GM23338 (cell line): ENCODE results near the gene DMRTA2.

ENCODE experiments used
- CREB1 ChIP-seq: fragments of 250-450 bp; sonication (Bioruptor Pico); IDR thresholded peaks from 2 replicates; pipeline ENCODE4 v1.5.0; 2020; ENCODE audit warnings: low read depth, mild to moderate bottlenecking, moderate library complexity
- CTCF ChIP-seq, 2 experiments: fragments of 200-600 bp in 1 of 2; sonication (generic) in 1 of 2; conservative IDR thresholded peaks; 2 replicates each; pipeline versions ENCODE4 v1.5.1 to v1.6.1; 2016 to 2017; ENCODE audit warnings: antibody characterized with exemption in 2 of 2, low read depth in 2 of 2, mild to moderate bottlenecking in 2 of 2, moderate library complexity in 1 of 2
- EZH2 ChIP-seq: fragments of 200-600 bp; sonication (generic); IDR thresholded peaks from one replicate; pipeline ENCODE4 v1.8.0; 2017; ENCODE audit warnings: antibody characterized with exemption, mild to moderate bottlenecking, low read depth; ENCODE audit not compliant: unreplicated experiment
- EZH2phosphoT487 ChIP-seq: fragments of 200-600 bp; sonication (generic); IDR thresholded peaks from one replicate; pipeline ENCODE4 v1.8.1; 2018; ENCODE audit warnings: antibody characterized with exemption; ENCODE audit not compliant: unreplicated experiment
- JUNB ChIP-seq: IDR thresholded peaks from one replicate; pipeline ENCODE4 v1.6.1; 2016; ENCODE audit warnings: antibody characterized with exemption; ENCODE audit not compliant: unreplicated experiment
- POLR2AphosphoS5 ChIP-seq: IDR thresholded peaks from 2 replicates; pipeline ENCODE4 v1.6.1; 2016; ENCODE audit warnings: antibody characterized with exemption, low read depth
- REST ChIP-seq: IDR thresholded peaks from one replicate; pipeline ENCODE4 v1.6.1; 2018; ENCODE audit warnings: antibody characterized with exemption; ENCODE audit not compliant: unreplicated experiment
- STAT1 ChIP-seq: IDR thresholded peaks from one replicate; pipeline ENCODE4 v1.6.1; 2016; ENCODE audit warnings: antibody characterized with exemption; ENCODE audit not compliant: unreplicated experiment

GRCh38 chr1:50426108-50426700 lies 3.0 kb upstream of the DMRTA2 start:
- TF ChIP-seq CTCF (conservative IDR thresholded peaks at IDR 0.05; ENCODE audit: low read depth in 2 of 2) (no peak), POLR2AphosphoS5 (no peak), EZH2 (peak; percentile 82), CREB1 (CRISPR knock-in tag) (no peak), REST (no peak), STAT1 (no peak), EZH2phosphoT487 (no peak), JUNB (no peak)
